OCI-LY1 (cell line): ENCODE measurements around the gene CRACDL.

Source experiments
- H2AFZ ChIP-seq: fragments of 200-600 bp; sonication (generic), shearing (Covaris generic); 2 replicates; pipeline ENCODE4 v1.6.0; 2014; ENCODE audit warnings: antibody characterized with exemption, mild to moderate bottlenecking, low read length
- H3F3A ChIP-seq: fragments of 200-600 bp; sonication (generic), shearing (Covaris generic); 2 replicates; pipeline ENCODE4 v1.6.0; 2014; ENCODE audit warnings: mild to moderate bottlenecking, antibody characterized with exemption, low read length, moderate library complexity; ENCODE audit not compliant: insufficient read depth
- H3K27ac ChIP-seq: fragments of 200-600 bp; sonication (generic); 2 replicates; pipeline ENCODE4 v1.5.1; 2014; ENCODE audit warnings: low read length, mixed run types, mild to moderate bottlenecking, low read depth; ENCODE audit not compliant: poor library complexity, severe bottlenecking
- H3K27me3 ChIP-seq: fragments of 200-600 bp; sonication (generic); 2 replicates; pipeline ENCODE4 v1.6.0; 2014; ENCODE audit warnings: antibody characterized with exemption, mild to moderate bottlenecking, low read length, moderate library complexity; ENCODE audit not compliant: insufficient read depth
- H3K36me3 ChIP-seq: fragments of 200-600 bp; sonication (generic); 2 replicates; pipeline ENCODE4 v1.6.1; 2014; ENCODE audit warnings: mild to moderate bottlenecking, antibody characterized with exemption, low read length, moderate library complexity, mixed read lengths; ENCODE audit not compliant: insufficient read depth
- H3K4me1 ChIP-seq: fragments of 200-600 bp; sonication (generic); 2 replicates; pipeline ENCODE4 v1.5.1; 2014; ENCODE audit warnings: mild to moderate bottlenecking, low read length, moderate library complexity; ENCODE audit not compliant: insufficient read depth, severe bottlenecking
- H3K4me2 ChIP-seq: fragments of 200-600 bp; sonication (generic), shearing (Covaris generic); 2 replicates; pipeline ENCODE4 v1.6.1; 2014; ENCODE audit warnings: low read length
- H3K4me3 ChIP-seq: fragments of 200-600 bp; sonication (generic); 2 replicates; pipeline ENCODE4 v1.5.1; 2014; ENCODE audit warnings: low read length, low read depth, mild to moderate bottlenecking, mixed read lengths; ENCODE audit not compliant: poor library complexity, severe bottlenecking
- H3K79me2 ChIP-seq: fragments of 200-600 bp; shearing (Covaris generic); 2 replicates; pipeline ENCODE4 v1.6.1; 2016; ENCODE audit warnings: mixed run types, low read length, mixed read lengths; ENCODE audit not compliant: insufficient read depth
- H3K9ac ChIP-seq: fragments of 200-600 bp; sonication (generic), shearing (Covaris generic); 2 replicates; pipeline ENCODE4 v1.6.1; 2014; ENCODE audit warnings: mild to moderate bottlenecking, low read length, mixed read lengths
- H3K9me2 ChIP-seq: fragments of 200-600 bp; sonication (generic), shearing (Covaris generic); 2 replicates; pipeline ENCODE4 v1.6.1; 2014; ENCODE audit warnings: low read depth, mild to moderate bottlenecking, low read length, mixed read lengths
- H3K9me3 ChIP-seq: fragments of 200-600 bp; shearing (Covaris generic); 2 replicates; pipeline ENCODE4 v1.6.1; 2014; ENCODE audit warnings: low read length, mixed read lengths
- H4K20me1 ChIP-seq: fragments of 200-600 bp; sonication (generic), shearing (Covaris generic); 2 replicates; pipeline ENCODE4 v1.6.0; 2016; ENCODE audit warnings: mild to moderate bottlenecking, low read length; ENCODE audit not compliant: insufficient read depth
- EZH2 ChIP-seq: fragments of 200-600 bp; sonication (generic), shearing (Covaris generic); IDR thresholded peaks from 2 replicates; pipeline ENCODE4 v1.8.0; 2017; ENCODE audit warnings: borderline replicate concordance, mixed run types, mild to moderate bottlenecking, antibody characterized with exemption, low read length, moderate library complexity, mixed read lengths
- TF ChIP-seq, protein P1 (sequence below): fragments of 200-600 bp; sonication (generic), shearing (Covaris generic); IDR thresholded peaks from 2 replicates; pipeline ENCODE4 v1.5.1; 2017; ENCODE audit warnings: mild to moderate bottlenecking, antibody characterized with exemption, low read length, moderate library complexity, mixed read lengths

CRACDL gene

DNA sequence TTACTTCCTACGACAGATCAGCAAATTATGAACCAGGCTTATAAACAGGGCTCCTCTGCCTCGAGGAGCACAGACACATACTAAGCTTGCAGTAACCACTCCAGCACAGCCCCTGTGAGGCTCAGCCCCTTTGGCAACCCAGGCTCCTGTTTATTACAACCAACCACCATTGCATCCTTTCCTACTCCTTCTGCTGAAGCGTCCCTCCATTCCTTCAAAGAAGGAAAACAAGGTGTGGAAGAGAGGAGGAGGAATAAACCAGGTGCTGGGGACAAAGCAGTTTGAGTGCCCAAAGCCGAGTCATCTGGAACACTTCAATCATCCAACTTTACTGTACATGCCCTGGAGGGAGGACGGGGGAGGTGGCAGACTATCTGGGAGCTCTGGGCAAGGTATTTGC lies 117.9 kb downstream of the CRACDL start:
- Histone ChIP-seq H3K4me3 (no peak overlapping the region), H3K4me1 (no peaks in the 10 kb centered on the region), H3K36me3 (no peaks in the 10 kb centered on the region), H3K9me2 (no peaks in the 10 kb centered on the region; the same call in 1 of the 2 replicates), H4K20me1 (no peaks in the 10 kb centered on the region), H2AFZ (no peak overlapping the region), H3K9me3 (no peaks in the 10 kb centered on the region), H3K9ac (no peak overlapping the region), H3F3A (no peaks in the 10 kb centered on the region), H3K4me2 (no peak overlapping the region), H3K79me2 (no peaks in the 10 kb centered on the region), H3K27me3 (no peaks in the 10 kb centered on the region; the same call in 1 of the 2 replicates), H3K27ac (no peak overlapping the region)
- TF ChIP-seq EZH2, result no peak
- TF ChIP-seq, protein P1, sequence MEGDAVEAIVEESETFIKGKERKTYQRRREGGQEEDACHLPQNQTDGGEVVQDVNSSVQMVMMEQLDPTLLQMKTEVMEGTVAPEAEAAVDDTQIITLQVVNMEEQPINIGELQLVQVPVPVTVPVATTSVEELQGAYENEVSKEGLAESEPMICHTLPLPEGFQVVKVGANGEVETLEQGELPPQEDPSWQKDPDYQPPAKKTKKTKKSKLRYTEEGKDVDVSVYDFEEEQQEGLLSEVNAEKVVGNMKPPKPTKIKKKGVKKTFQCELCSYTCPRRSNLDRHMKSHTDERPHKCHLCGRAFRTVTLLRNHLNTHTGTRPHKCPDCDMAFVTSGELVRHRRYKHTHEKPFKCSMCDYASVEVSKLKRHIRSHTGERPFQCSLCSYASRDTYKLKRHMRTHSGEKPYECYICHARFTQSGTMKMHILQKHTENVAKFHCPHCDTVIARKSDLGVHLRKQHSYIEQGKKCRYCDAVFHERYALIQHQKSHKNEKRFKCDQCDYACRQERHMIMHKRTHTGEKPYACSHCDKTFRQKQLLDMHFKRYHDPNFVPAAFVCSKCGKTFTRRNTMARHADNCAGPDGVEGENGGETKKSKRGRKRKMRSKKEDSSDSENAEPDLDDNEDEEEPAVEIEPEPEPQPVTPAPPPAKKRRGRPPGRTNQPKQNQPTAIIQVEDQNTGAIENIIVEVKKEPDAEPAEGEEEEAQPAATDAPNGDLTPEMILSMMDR, result no peak

DNA sequence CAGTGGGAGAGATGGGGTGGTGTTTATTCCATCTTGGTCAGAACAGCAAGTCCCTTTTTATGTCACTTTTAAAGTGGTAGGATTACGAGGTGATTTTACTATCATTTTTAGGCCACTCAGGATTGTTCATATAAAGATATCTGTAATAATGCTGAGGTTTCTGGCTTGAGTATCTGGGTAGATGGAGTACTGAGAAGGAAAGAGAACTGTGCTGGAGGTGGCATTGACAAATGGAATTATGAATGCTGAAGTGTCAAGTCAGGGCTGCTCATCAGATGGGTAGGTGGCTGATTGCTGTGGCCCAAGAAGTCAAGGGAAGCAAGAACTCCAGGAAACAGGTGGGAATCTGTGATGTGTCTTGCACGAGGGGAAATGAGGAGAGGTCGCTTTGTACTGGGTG lies 119.7 kb downstream of the CRACDL start:
- Histone ChIP-seq H3K4me1 (no peaks in the 10 kb centered on the region), H3K9me3 (no peaks in the 10 kb centered on the region), H4K20me1 (no peaks in the 10 kb centered on the region), H3K4me3 (no peak overlapping the region), H3K27me3 (no peaks in the 10 kb centered on the region), H3K9ac (no peak overlapping the region), H3K79me2 (no peaks in the 10 kb centered on the region), H3F3A (no peaks in the 10 kb centered on the region), H2AFZ (no peak overlapping the region), H3K9me2 (no peaks in the 10 kb centered on the region; the same call in 1 of the 2 replicates), H3K36me3 (no peaks in the 10 kb centered on the region), H3K4me2 (no peak overlapping the region), H3K27ac (no peak overlapping the region)
- TF ChIP-seq, protein P1, result no peak
- no peak for TF ChIP-seq EZH2

DNA sequence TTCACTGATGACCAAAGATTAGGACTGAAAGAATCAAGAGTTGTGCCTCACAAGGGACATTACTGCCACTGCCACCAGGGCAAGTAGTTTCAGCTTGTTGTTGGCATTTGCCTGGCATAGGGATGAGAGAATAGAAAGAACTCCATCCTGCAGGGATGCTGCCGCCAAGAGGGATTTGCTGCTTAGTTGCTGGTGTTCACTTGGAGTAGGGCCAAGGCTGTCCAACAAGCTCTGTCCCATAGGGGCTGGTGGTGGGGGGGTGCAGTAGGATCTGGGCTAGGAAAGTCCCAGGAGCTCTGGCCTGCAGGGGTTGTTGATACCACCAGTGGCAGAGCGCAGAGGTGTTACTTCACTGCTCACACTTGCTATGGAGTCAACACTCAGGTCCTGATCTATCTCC lies 120.2 kb downstream of the CRACDL start:
- H3K36me3 ChIP-seq, result no peaks in the 10 kb centered on the region
- TF ChIP-seq, protein P1, result no peak
- H2AFZ ChIP-seq, result no peak overlapping the region

More for the DNA sequence above, 120.2 kb downstream of the CRACDL start:
- H3K9ac ChIP-seq, result no peak overlapping the region
- H4K20me1 ChIP-seq, result no peaks in the 10 kb centered on the region
- no peaks in the 10 kb centered on the region for H3K79me2 ChIP-seq
- H3F3A ChIP-seq, result no peaks in the 10 kb centered on the region
- no peaks in the 10 kb centered on the region for H3K4me1 ChIP-seq
- H3K9me2 ChIP-seq, result no peaks in the 10 kb centered on the region; the same call in 1 of the 2 replicates
- H3K9me3 ChIP-seq, result no peaks in the 10 kb centered on the region
- no peak overlapping the region for H3K4me2 ChIP-seq
- no peak overlapping the region for H3K4me3 ChIP-seq
- H3K27ac ChIP-seq, result no peak overlapping the region
- no peaks in the 10 kb centered on the region for H3K27me3 ChIP-seq
